Activated CD4-positive, alpha-beta T cell treated with anti-CD3 and anti-CD28 coated beads, Interleukin-2, amount 10 ng/mL, durations not matched to agents 24 days and 14 days (primary cell): ENCODE results near the gene UGT1A4. TPM values are rescaled to one million over a fixed set of nuclear protein-coding genes. Genes with fewer than 3 reads are reported as not detected.
"Not testable (repeated sequence)": the region's sequence is repeated elsewhere in the genome, so short reads cannot be mapped to it uniquely, and the experiment has no call there.

Experiments used
- DNase-seq: peaks from one replicate; pipeline ENCODE4 v3.0.0; 2022
- H3K27ac Mint-ChIP-seq: one replicate; pipeline ENCODE4 v1.8.0; 2022; ENCODE audit warnings: mild to moderate bottlenecking, mixed read lengths
- H3K27me3 Mint-ChIP-seq: one replicate; pipeline ENCODE4 v1.8.0; 2022; ENCODE audit warnings: mixed read lengths
- H3K36me3 Mint-ChIP-seq: one replicate; pipeline ENCODE4 v1.8.0; 2022; ENCODE audit warnings: low read depth, mild to moderate bottlenecking, mixed read lengths
- H3K4me1 Mint-ChIP-seq: one replicate; pipeline ENCODE4 v1.8.0; 2021; ENCODE audit warnings: mixed read lengths
- H3K4me3 Mint-ChIP-seq: one replicate; pipeline ENCODE4 v1.8.0; 2022; ENCODE audit warnings: mild to moderate bottlenecking, moderate library complexity, mixed read lengths
- H3K9me3 Mint-ChIP-seq: one replicate; pipeline ENCODE4 v1.8.0; 2021; ENCODE audit warnings: mixed read lengths
- intact Hi-C: fragments of 100-400 bp; cut with micrococcal nuclease; formaldehyde crosslinking; loops from one replicate; pipeline ENCODE4 v1.15.1; 2023
- total RNA-seq: library from RNA; stranded (reverse); gene quantifications from 2 replicates; pipeline ENCODE4 v1.2.3, GENCODE V29; 2022

UGT1A4 gene
- total RNA-seq, 1 donor from 2014 or later, result not detected

GRCh38 chr2:233708942-233709341, 9.6 kb upstream of the UGT1A4 start:
- Mint-ChIP-seq H3K9me3 (no peaks in the 10 kb centered on the region), H3K27ac (no peak overlapping the region)

GRCh38 chr2:233711312-233712008, 7.1 kb upstream of the UGT1A4 start:
- Mint-ChIP-seq H3K4me1 (no peaks in the 10 kb centered on the region), H3K27me3 (peaks cover 24% of the 10 kb centered on the region), H3K9me3 (no peaks in the 10 kb centered on the region), H3K4me3 (no peak overlapping the region), H3K36me3 (no peaks in the 10 kb centered on the region), H3K27ac (no peak overlapping the region)
- peak; percentile 89 for DNase-seq
- intact Hi-C loops, result no loop called here

More at GRCh38 chr2:233708942-233709341, 9.6 kb upstream of the UGT1A4 start:
- H3K36me3 Mint-ChIP-seq, result no peaks in the 10 kb centered on the region
- H3K4me1 Mint-ChIP-seq, result no peaks in the 10 kb centered on the region
- H3K4me3 Mint-ChIP-seq, result no peak overlapping the region
- peaks cover 22% of the 10 kb centered on the region for H3K27me3 Mint-ChIP-seq
- intact Hi-C loops, result no loop called here
- no peak for DNase-seq

DNA sequence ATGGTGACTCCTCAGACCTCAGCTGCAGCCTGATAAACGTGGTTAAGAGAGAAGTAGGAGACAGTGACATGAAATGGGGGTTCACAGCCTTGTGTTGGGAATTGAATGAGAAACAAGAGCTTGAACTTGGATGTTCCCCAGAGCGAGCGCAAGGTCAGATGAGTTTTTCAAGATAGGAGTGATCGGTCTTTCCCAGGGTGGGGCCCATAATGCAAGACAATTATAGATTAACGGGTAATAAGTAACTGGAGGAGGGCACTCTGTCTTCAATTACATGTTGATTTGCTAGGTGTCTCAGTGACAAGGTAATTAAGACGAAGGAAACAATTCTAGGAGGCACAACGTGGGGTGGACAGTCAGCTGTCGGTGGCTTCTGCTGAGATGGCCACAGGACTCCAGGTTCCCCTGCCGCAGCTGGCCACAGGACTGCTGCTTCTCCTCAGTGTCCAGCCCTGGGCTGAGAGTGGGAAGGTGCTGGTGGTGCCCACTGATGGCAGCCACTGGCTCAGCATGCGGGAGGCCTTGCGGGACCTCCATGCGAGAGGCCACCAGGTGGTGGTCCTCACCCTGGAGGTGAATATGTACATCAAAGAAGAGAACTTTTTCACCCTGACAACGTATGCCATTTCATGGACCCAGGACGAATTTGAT, 5.8 kb upstream of the UGT1A4 start, which contains the start of gene UGT1A5:
TSS of gene UGT1A5 (plus strand) at position 297 of the 651 bp plus-strand sequence. CDS start at position 382, 85 bp downstream.
- no peak for DNase-seq
- Mint-ChIP-seq H3K4me1 (no peaks in the 10 kb centered on the region), H3K27me3 (peaks cover 19% of the 10 kb centered on the region), H3K4me3 (no peak within 1 kb of the TSS), H3K27ac (no peak within 1 kb of the TSS), H3K36me3 (no peaks in the 10 kb centered on the region), H3K9me3 (no peaks in the 10 kb centered on the region)
- intact Hi-C loops, result no loop called here

- H3K27me3 Mint-ChIP-seq, result peaks cover 20% of the 10 kb centered on the region
- H3K27ac Mint-ChIP-seq, result no peak overlapping the region
- no peak overlapping the region for H3K4me3 Mint-ChIP-seq
- H3K9me3 Mint-ChIP-seq, result no peaks in the 10 kb centered on the region
- H3K4me1 Mint-ChIP-seq, result no peaks in the 10 kb centered on the region
- no peak for DNase-seq
- intact Hi-C loops, result no loop called here
- H3K36me3 Mint-ChIP-seq, result no peaks in the 10 kb centered on the region
These were observed 5.3 kb upstream of the UGT1A4 start for GRCh38 chr2:233713262-233713615.

- Mint-ChIP-seq H3K27ac (no peak overlapping the region), H3K27me3 (peaks cover 21% of the 10 kb centered on the region), H3K4me1 (no peaks in the 10 kb centered on the region), H3K9me3 (no peaks in the 10 kb centered on the region), H3K4me3 (no peak overlapping the region), H3K36me3 (no peaks in the 10 kb centered on the region)
- intact Hi-C loops, result no loop called here
- DNase-seq, result no peak
These were observed 4.4 kb upstream of the UGT1A4 start for GRCh38 chr2:233714121-233714520.

DNA sequence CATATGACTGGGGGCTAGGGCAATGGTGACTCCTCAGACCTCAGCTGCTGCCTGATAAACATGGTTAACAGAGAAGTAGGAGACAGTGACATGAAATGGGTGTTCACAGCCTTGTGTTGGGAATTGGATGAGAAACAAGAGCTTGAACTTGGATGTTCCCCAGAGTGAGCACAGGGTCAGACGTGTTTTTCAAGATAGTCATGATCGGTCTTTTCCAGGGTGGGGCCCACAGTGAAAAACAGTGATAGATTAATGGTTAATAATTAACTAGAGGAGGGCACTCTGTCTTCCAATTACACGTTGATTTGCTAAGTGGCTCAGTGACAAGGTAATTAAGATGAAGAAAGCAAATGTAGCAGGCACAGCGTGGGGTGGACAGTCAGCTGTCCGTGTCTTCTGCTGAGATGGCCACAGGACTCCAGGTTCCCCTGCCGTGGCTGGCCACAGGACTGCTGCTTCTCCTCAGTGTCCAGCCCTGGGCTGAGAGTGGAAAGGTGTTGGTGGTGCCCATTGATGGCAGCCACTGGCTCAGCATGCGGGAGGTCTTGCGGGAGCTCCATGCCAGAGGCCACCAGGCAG, 10.3 kb downstream of the UGT1A4 start, which contains the start of gene UGT1A3:
TSS of gene UGT1A3 (plus strand) at position 320 of the 579 bp plus-strand sequence. CDS start at position 405, 85 bp downstream.
- intact Hi-C loops, result no loop called here
- no peaks in the 10 kb centered on the region for H3K4me1 Mint-ChIP-seq
- no peaks in the 10 kb centered on the region for H3K9me3 Mint-ChIP-seq
- H3K4me3 Mint-ChIP-seq, result no peak within 1 kb of the TSS
- no peak for DNase-seq
- no peaks in the 10 kb centered on the region for H3K36me3 Mint-ChIP-seq
- peaks cover 6% of the 10 kb centered on the region for H3K27me3 Mint-ChIP-seq
- no peak within 1 kb of the TSS for H3K27ac Mint-ChIP-seq

- H3K4me3 Mint-ChIP-seq, H3K36me3 Mint-ChIP-seq, H3K9me3 Mint-ChIP-seq, H3K27ac Mint-ChIP-seq, H3K4me1 Mint-ChIP-seq, DNase-seq, intact Hi-C loops: not testable (repeated sequence)
- peaks cover 12% of the 10 kb centered on the region for H3K27me3 Mint-ChIP-seq
These were observed 18.5 kb downstream of the UGT1A4 start for GRCh38 chr2:233736868-233737653.

DNA sequence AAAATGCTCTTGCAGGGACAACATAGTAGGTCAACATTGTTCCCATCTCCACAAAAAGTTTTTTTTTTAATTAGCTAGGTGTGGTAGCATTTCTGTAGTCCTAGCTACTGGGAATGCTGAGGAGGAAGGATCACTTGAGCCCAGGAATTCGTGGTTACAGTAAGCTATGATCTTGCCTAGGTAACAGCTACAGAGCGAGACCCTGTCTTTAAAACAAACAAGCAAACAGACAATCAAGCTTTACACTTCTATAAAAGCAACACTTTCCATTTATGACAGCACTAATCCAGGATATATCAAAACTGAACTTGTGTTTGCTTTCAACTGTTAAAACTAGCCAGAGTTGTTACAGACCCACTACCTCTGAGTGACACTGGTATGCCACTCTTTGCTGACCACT, 22.3 kb downstream of the UGT1A4 start:
- Mint-ChIP-seq H3K4me3 (no peak overlapping the region), H3K27me3 (peaks cover 5% of the 10 kb centered on the region)
- intact Hi-C loops, result no loop called here

DNA sequence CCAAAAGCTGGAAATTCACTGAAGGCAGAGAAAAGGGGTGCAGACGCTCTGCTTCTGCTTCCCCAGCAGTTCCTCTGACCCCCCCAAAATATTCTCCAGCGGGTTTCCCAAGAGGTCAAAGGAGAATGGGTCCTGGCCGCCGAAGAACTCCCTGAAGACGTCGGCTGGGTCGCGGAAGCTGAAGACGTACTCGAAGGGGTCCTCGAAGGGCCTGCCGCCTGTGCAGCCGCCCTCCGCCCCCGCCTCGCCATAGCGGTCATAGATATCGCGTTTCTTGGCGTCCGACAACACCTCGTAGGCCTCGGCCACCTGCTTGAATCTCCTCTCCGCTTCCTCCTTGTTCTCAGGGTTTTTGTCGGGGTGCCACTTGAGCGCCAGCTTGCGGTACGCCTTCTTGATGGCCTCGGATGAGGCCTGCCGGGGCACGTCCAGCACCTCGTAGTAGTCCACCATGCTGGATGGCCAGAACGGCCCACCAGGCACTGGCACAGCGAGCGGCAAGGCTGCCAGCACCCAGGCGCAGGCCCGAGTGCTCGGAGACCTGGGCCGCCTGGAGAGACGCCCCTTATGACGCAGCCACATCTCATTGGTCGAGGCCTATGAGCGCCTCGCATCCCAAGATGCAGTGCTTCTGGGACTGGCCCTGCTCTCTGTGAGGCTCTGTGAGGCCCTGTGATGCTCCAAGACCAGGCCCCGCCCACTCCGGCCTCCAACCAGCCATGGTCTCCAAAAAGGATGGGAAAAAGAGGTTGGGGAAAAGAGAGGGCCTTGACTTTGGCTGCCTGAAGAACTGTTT, 25.1 kb downstream of the UGT1A4 start:
- Mint-ChIP-seq H3K27ac (no peak overlapping the region), H3K27me3 (no peaks in the 10 kb centered on the region), H3K9me3 (no peaks in the 10 kb centered on the region), H3K4me3 (no peak overlapping the region), H3K4me1 (no peaks in the 10 kb centered on the region), H3K36me3 (no peaks in the 10 kb centered on the region)
- no peak for DNase-seq
- intact Hi-C loops, result no loop called here

More for the DNA sequence above, 22.3 kb downstream of the UGT1A4 start:
- H3K4me1 Mint-ChIP-seq, result no peaks in the 10 kb centered on the region
- H3K27ac Mint-ChIP-seq, result no peak overlapping the region
- no peak for DNase-seq
- no peaks in the 10 kb centered on the region for H3K36me3 Mint-ChIP-seq
- no peaks in the 10 kb centered on the region for H3K9me3 Mint-ChIP-seq

GRCh38 chr2:233745073-233745755, 26.7 kb downstream of the UGT1A4 start:
- Mint-ChIP-seq H3K9me3 (peaks cover 9% of the 10 kb centered on the region), H3K4me1 (no peaks in the 10 kb centered on the region), H3K27ac (no peak overlapping the region), H3K36me3 (no peaks in the 10 kb centered on the region), H3K27me3 (no peaks in the 10 kb centered on the region), H3K4me3 (no peak overlapping the region)
- intact Hi-C loops, result no loop called here
- no peak for DNase-seq

GRCh38 chr2:233745838-233746237, 27.3 kb downstream of the UGT1A4 start:
- intact Hi-C loops, H3K4me3 Mint-ChIP-seq, H3K27ac Mint-ChIP-seq, H3K27me3 Mint-ChIP-seq, H3K9me3 Mint-ChIP-seq, H3K36me3 Mint-ChIP-seq, H3K4me1 Mint-ChIP-seq, DNase-seq: not testable (repeated sequence)

DNA sequence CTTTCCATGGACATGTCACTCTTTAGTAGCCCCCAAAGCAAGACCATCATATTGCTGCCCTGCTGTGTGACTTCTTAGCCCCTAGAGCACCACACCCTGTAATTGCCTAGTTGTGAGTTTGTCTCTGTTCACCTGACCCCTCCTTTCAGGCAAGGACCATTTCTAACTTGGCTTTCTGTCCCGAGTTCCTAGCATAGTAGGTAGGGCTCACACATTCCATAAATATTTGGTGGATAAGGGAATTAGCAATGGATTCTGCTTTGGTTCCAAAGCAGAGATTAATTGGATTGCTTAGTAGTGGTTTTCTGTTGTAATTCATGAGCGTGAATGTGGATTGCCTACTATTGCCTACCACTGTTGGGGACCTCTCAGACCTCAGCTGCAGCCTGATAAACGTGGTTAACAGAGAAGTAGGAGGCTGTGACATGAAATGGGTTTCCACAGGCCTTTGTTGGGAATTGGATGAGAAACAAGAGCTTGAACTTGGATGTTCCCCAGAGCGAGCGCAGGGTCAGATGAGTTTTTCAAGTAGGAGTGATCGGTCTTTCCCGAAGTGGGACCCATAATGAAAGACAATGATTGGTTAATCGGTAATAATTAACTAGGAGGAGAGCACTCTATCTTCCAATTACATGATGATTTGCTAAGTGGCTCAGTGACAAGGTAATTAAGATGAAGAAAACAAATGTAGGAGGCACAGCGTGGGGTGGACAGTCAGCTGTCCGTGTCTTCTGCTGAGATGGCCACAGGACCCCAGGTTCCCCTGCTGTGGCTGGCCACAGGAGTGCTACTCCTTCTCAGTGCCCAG, 28.1 kb downstream of the UGT1A4 start:
- no peak overlapping the region for H3K4me3 Mint-ChIP-seq
- H3K4me1 Mint-ChIP-seq, result no peaks in the 10 kb centered on the region
- intact Hi-C loops, result no loop called here
- H3K27ac Mint-ChIP-seq, result no peak overlapping the region
- no peaks in the 10 kb centered on the region for H3K36me3 Mint-ChIP-seq
- no peaks in the 10 kb centered on the region for H3K27me3 Mint-ChIP-seq
- DNase-seq, result no peak
- peaks cover 13% of the 10 kb centered on the region for H3K9me3 Mint-ChIP-seq
